Fibroblast of mammary gland (primary cell): ENCODE measurements around the gene SLC38A8.

Experiments
- DNase-seq: peaks from one replicate; pipeline ENCODE4 v3.0.0-alpha.2; 2010; ENCODE audit warnings: low read depth
- H3K4me3 ChIP-seq: 2 replicates; pipeline ENCODE4 v1.5.1; 2011; ENCODE audit warnings: low read depth, mild to moderate bottlenecking, low read length, moderate library complexity; ENCODE audit not compliant: control insufficient read depth
- CTCF ChIP-seq: conservative IDR thresholded peaks from 2 replicates; pipeline ENCODE4 v1.5.1; 2011; ENCODE audit warnings: low read depth, low read length, inconsistent platforms; ENCODE audit not compliant: control insufficient read depth, insufficient read depth

Gene SLC38A8

DNA sequence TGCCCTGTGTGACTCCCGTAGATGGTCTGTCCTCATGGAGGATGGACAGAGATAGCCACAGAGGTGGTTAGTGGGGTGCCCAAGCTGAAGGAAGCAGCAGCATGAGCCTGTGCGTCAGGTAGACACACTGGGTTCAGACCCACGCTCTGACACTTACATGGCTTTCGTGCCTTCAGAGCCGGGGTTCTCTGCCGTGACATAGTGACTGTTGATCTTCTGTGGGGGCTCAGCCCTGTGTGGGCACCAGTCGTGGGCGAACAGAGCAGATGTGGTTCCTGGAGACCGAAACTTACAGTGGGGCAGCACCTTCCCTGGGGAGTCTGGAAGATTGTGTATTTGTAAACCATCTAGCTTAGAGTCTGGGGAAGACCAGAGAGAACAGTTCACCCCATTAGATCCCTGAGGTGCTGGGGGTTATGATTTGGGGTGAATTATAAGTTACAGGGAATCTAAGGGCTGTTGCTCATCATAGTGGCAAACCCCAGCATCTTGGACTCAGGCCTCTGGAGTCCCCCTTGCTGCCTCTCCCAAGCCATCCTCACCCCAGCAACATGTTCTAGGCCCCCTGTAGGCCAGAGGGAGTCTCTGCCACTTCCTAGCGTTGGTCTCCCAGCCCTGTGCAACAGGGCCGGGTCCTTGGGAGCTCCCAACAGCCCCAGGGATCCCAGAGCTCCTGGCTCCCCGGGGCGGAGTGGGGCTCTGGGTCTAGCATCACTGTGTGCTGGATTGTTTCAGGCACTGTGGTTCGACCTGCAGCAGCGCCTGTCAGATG lies 45.9 kb downstream of the SLC38A8 start:
- no peak overlapping the region for H3K4me3 ChIP-seq
- no peak for DNase-seq
- TF ChIP-seq CTCF, result no peak

GRCh38 chr16:83995754-83996153 lies 46.8 kb downstream of the SLC38A8 start:
- TF ChIP-seq CTCF, result no peak
- DNase-seq, result no peak

DNA sequence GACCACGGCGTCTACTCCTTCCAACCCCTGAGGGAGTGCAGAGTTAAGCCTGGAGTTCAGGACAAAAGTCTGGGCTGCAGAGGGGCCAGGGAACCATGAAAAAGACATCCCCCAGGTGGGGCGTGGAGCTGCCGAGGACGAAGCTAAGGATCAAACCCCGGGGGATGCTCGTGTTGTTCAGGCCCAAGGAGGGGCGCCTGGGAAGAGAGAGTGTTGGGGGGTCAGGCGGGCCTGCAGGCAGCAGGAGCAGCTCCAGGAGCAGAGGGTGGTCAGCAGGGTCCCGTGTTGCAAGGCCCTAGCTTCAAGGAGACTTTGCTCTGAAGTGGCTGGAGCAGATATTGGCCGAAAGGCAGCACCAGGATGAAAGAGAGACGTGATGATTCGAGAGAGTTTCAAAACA lies 47.9 kb downstream of the SLC38A8 start:
- no peak for TF ChIP-seq CTCF
- DNase-seq, result peak; percentile 23
- H3K4me3 ChIP-seq, result no peak overlapping the region

More at GRCh38 chr16:83995754-83996153, 46.8 kb downstream of the SLC38A8 start:
- H3K4me3 ChIP-seq, result no peak overlapping the region

- DNase-seq, result peak; percentile 98
- TF ChIP-seq CTCF, result no peak
Measured at GRCh38 chr16:83994087-83994486, 48.5 kb downstream of the SLC38A8 start.

GRCh38 chr16:83992624-83993023 lies 50.0 kb downstream of the SLC38A8 start:
- no peak for TF ChIP-seq CTCF
- no peak overlapping the region for H3K4me3 ChIP-seq
- DNase-seq, result peak; percentile 88

More at GRCh38 chr16:83994087-83994486, 48.5 kb downstream of the SLC38A8 start:
- no peak overlapping the region for H3K4me3 ChIP-seq

GRCh38 chr16:83990492-83990891 lies 52.1 kb downstream of the SLC38A8 start:
- no peak for DNase-seq
- no peak for TF ChIP-seq CTCF
- no peak overlapping the region for H3K4me3 ChIP-seq
